K562 (cell line): Measurements from ENCODE around the gene PGA3. TPM values are rescaled to one million over a fixed set of nuclear protein-coding genes. Genes with fewer than 3 reads are reported as not detected.
A peak's percentile ranks its signal among the peaks of the same experiment; 100 is the strongest.

ENCODE experiments used
- BRD9 ChIP-seq: fragments of 450-650 bp; IDR thresholded peaks from 2 replicates; pipeline ENCODE4 v1.6.1; 2018; ENCODE audit warnings: low read depth; ENCODE audit not compliant: partially characterized antibody
- CREB1 ChIP-seq, 2 experiments: sonication (generic) in 1 of 2; formaldehyde crosslinking in 1 of 2; IDR thresholded peaks; 2 replicates each; pipeline versions ENCODE4 v1.6.1 to v1.8.0; 2012 to 2022; ENCODE audit warnings: inconsistent platforms in 1 of 2, mild to moderate bottlenecking in 1 of 2, missing genetic modification reagents in 1 of 2, moderate library complexity in 1 of 2
- FOXA1 ChIP-seq: fragments of 450-650 bp; IDR thresholded peaks from 2 replicates; pipeline ENCODE4 v1.6.1; 2016; ENCODE audit warnings: mild to moderate bottlenecking, borderline replicate concordance
- FOXP1 ChIP-seq: sonication (generic); formaldehyde crosslinking; IDR thresholded peaks from 2 replicates; pipeline ENCODE4 v1.8.0; 2022; ENCODE audit warnings: mild to moderate bottlenecking, missing genetic modification reagents
- HNRNPLL ChIP-seq: fragments of 200-400 bp; formaldehyde crosslinking; IDR thresholded peaks from 2 replicates; pipeline ENCODE4 v1.6.1; 2017; ENCODE audit warnings: low read length, low read depth, mild to moderate bottlenecking; ENCODE audit not compliant: poor library complexity, severe bottlenecking
- LEF1 ChIP-seq: fragments of 450-650 bp; IDR thresholded peaks from 2 replicates; pipeline ENCODE4 v1.6.1; 2016; ENCODE audit warnings: mild to moderate bottlenecking
- SETDB1 ChIP-seq: IDR thresholded peaks from one replicate; pipeline ENCODE4 v1.6.1; 2012; ENCODE audit warnings: low read length, control low read depth, inconsistent platforms
- TAF9B ChIP-seq: fragments of 450-650 bp; IDR thresholded peaks from 2 replicates; pipeline ENCODE4 v1.6.1; 2018; ENCODE audit warnings: mild to moderate bottlenecking; ENCODE audit not compliant: partially characterized antibody
- TARDBP ChIP-seq: fragments of 450-650 bp; IDR thresholded peaks from 2 replicates; pipeline ENCODE4 v1.6.1; 2016
- polyA plus RNA-seq, 8 experiments: library from polyadenylated mRNA; depleted of rRNA in 4 of 8; stranded (reverse) in 5 of 8; unstranded in 3 of 8; fragments of >200 nt; fragmentation: Nextera tagmentation in 2 of 8; fragmentation: Illumina TruSeq in 1 of 8; extraction: Ambion mirVana in 2 of 8; extraction: Trizol in 1 of 8; gene quantifications; 2 replicates each; pipeline versions ENCODE4 v1.2.1 to v1.2.3, GENCODE V29; 2011 to 2014; ENCODE audit warnings: inconsistent platforms in 1 of 8, missing spikeins in 1 of 8
- total RNA-seq, 7 experiments: library from RNA; depleted of rRNA in 6 of 7; stranded (reverse); fragments of >200 nt in 6 of 7; fragmentation: Illumina TruSeq in 2 of 7; extraction: Trizol in 2 of 7; gene quantifications; 2 replicates each; pipeline versions ENCODE4 v1.2.1 to v1.2.3, GENCODE V29; 2011 to 2021; ENCODE audit warnings: low replicate concordance in 1 of 7
- TF ChIP-seq, protein P1 (sequence below), 2 experiments: fragments of 450-650 bp; IDR thresholded peaks; 2 replicates each; pipeline ENCODE4 v1.6.1; 2018; ENCODE audit warnings: mild to moderate bottlenecking in 2 of 2, low read depth in 1 of 2; ENCODE audit not compliant: partially characterized antibody in 2 of 2
- TF ChIP-seq, protein P2 (sequence below): sonication (generic); formaldehyde crosslinking; IDR thresholded peaks from 2 replicates; pipeline ENCODE4 v1.8.1; 2022; ENCODE audit warnings: missing genetic modification reagents
- TF ChIP-seq, protein P3 (sequence below), 2 experiments: IDR thresholded peaks; 2 replicates each; pipeline ENCODE4 v1.6.1; 2012; ENCODE audit warnings: improper control_type of control experiment in 2 of 2, low read depth in 2 of 2, low read length in 2 of 2, borderline replicate concordance in 1 of 2
- TF ChIP-seq, protein P4 (sequence below): fragments of 450-650 bp; IDR thresholded peaks from 2 replicates; pipeline ENCODE4 v1.6.1; 2014; ENCODE audit warnings: low read depth, mild to moderate bottlenecking, moderate library complexity, borderline replicate concordance
- TF ChIP-seq, protein P5 (sequence below): fragments of 450-650 bp; IDR thresholded peaks from 2 replicates; pipeline ENCODE4 v1.6.1; 2018; ENCODE audit warnings: mild to moderate bottlenecking, low read depth; ENCODE audit not compliant: partially characterized antibody

Gene PGA3
- total and polyA plus RNA-seq, 9 of the 15 experiments (the other 6 are each of a cell fraction or from before 2014, with no cell fraction given): 0.15 to 0.18 (median 0.18) TPM; not detected in 6

DNA sequence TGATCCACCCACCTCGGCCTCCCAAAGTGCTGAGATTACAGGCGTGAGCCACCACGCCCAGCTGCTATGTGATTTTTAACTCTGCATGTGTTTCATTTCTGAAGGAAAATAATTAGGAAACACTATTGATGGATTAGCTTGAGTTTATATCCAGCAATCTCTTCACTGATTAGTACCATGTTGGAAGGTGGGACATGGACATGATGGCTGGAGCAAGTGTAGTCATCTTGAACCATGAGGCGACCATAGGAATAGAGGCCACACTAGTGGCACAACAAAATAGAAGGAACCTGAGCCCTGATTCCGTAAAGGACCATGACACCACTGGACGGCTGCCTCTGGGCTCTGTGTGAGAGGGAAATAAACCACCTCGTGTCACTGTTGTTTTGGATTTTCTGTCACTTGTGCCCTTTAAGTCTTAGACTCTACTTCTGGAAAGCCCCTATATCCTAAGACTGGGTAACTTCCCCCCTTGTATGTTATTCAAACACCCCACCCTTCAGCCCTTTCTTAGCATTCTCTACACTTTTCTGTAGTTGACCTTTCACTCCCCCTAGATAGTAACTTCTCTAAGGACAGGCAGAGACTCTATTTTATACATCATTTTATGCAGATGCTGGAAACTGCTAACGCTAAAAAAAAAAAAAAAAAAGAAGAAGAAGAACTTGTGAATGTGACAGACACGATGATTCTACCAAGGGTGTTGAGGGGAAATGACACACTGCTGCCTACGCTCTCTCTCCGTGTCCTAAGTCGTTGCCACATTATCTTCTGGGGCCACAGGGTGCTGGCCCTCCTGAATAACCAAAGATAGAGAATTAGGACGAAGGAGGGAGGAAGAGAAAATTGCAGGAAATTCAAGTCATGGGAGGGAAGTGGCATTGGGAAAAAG is 39.4 kb upstream of the PGA3 start (continued):
- TF ChIP-seq CREB1 (IDR thresholded peaks at IDR 0.05): peak; percentile 68; the same call in 1 of the 2 replicates
- TF ChIP-seq CREB1 (CRISPR knock-in tag; IDR thresholded peaks at IDR 0.05): no peak
- 0 out of 2 replicates have a peak, but pooled peaks have one; percentile 35 for TF ChIP-seq TARDBP
- TF ChIP-seq, protein P1, sequence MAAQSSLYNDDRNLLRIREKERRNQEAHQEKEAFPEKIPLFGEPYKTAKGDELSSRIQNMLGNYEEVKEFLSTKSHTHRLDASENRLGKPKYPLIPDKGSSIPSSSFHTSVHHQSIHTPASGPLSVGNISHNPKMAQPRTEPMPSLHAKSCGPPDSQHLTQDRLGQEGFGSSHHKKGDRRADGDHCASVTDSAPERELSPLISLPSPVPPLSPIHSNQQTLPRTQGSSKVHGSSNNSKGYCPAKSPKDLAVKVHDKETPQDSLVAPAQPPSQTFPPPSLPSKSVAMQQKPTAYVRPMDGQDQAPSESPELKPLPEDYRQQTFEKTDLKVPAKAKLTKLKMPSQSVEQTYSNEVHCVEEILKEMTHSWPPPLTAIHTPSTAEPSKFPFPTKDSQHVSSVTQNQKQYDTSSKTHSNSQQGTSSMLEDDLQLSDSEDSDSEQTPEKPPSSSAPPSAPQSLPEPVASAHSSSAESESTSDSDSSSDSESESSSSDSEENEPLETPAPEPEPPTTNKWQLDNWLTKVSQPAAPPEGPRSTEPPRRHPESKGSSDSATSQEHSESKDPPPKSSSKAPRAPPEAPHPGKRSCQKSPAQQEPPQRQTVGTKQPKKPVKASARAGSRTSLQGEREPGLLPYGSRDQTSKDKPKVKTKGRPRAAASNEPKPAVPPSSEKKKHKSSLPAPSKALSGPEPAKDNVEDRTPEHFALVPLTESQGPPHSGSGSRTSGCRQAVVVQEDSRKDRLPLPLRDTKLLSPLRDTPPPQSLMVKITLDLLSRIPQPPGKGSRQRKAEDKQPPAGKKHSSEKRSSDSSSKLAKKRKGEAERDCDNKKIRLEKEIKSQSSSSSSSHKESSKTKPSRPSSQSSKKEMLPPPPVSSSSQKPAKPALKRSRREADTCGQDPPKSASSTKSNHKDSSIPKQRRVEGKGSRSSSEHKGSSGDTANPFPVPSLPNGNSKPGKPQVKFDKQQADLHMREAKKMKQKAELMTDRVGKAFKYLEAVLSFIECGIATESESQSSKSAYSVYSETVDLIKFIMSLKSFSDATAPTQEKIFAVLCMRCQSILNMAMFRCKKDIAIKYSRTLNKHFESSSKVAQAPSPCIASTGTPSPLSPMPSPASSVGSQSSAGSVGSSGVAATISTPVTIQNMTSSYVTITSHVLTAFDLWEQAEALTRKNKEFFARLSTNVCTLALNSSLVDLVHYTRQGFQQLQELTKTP (IDR thresholded peaks at IDR 0.05; ENCODE audit: low read depth in 1 of 2, partially characterized antibody in 2 of 2): peak in 1 of 2 experiments; percentile 38
- TF ChIP-seq, protein P2, sequence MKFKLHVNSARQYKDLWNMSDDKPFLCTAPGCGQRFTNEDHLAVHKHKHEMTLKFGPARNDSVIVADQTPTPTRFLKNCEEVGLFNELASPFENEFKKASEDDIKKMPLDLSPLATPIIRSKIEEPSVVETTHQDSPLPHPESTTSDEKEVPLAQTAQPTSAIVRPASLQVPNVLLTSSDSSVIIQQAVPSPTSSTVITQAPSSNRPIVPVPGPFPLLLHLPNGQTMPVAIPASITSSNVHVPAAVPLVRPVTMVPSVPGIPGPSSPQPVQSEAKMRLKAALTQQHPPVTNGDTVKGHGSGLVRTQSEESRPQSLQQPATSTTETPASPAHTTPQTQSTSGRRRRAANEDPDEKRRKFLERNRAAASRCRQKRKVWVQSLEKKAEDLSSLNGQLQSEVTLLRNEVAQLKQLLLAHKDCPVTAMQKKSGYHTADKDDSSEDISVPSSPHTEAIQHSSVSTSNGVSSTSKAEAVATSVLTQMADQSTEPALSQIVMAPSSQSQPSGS (CRISPR knock-in tag): no peak
- TF ChIP-seq FOXP1 (CRISPR knock-in tag): no peak
- TF ChIP-seq, protein P3, sequence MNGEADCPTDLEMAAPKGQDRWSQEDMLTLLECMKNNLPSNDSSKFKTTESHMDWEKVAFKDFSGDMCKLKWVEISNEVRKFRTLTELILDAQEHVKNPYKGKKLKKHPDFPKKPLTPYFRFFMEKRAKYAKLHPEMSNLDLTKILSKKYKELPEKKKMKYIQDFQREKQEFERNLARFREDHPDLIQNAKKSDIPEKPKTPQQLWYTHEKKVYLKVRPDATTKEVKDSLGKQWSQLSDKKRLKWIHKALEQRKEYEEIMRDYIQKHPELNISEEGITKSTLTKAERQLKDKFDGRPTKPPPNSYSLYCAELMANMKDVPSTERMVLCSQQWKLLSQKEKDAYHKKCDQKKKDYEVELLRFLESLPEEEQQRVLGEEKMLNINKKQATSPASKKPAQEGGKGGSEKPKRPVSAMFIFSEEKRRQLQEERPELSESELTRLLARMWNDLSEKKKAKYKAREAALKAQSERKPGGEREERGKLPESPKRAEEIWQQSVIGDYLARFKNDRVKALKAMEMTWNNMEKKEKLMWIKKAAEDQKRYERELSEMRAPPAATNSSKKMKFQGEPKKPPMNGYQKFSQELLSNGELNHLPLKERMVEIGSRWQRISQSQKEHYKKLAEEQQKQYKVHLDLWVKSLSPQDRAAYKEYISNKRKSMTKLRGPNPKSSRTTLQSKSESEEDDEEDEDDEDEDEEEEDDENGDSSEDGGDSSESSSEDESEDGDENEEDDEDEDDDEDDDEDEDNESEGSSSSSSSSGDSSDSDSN (IDR thresholded peaks at IDR 0.05; ENCODE audit: borderline replicate concordance in 1 of 2, low read depth in 2 of 2, low read length in 2 of 2): no peak
- no peak for TF ChIP-seq SETDB1
- peak; percentile 12 for TF ChIP-seq TAF9B
- peak; percentile 58 for TF ChIP-seq LEF1
- peak; percentile 13 for TF ChIP-seq BRD9
- peak; percentile 70; the same call in 1 of the 2 replicates for TF ChIP-seq FOXA1
- TF ChIP-seq, protein P4, sequence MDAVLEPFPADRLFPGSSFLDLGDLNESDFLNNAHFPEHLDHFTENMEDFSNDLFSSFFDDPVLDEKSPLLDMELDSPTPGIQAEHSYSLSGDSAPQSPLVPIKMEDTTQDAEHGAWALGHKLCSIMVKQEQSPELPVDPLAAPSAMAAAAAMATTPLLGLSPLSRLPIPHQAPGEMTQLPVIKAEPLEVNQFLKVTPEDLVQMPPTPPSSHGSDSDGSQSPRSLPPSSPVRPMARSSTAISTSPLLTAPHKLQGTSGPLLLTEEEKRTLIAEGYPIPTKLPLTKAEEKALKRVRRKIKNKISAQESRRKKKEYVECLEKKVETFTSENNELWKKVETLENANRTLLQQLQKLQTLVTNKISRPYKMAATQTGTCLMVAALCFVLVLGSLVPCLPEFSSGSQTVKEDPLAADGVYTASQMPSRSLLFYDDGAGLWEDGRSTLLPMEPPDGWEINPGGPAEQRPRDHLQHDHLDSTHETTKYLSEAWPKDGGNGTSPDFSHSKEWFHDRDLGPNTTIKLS: no peak
- no peak for TF ChIP-seq HNRNPLL
- TF ChIP-seq, protein P5, sequence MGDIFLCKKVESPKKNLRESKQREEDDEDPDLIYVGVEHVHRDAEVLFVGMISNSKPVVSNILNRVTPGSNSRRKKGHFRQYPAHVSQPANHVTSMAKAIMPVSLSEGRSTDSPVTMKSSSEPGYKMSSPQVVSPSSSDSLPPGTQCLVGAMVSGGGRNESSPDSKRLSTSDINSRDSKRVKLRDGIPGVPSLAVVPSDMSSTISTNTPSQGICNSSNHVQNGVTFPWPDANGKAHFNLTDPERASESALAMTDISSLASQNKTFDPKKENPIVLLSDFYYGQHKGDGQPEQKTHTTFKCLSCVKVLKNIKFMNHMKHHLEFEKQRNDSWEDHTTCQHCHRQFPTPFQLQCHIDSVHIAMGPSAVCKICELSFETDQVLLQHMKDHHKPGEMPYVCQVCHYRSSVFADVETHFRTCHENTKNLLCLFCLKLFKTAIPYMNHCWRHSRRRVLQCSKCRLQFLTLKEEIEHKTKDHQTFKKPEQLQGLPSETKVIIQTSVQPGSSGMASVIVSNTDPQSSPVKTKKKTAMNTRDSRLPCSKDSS: no peak
